ENCODE data around the gene RGL2. TPM values are rescaled to one million over a fixed set of nuclear protein-coding genes. Genes with fewer than 3 reads are reported as not detected.

RGL2 gene
- total RNA-seq, 2 donors from 2014 or later, result 98.7 to 107 TPM

DNA sequence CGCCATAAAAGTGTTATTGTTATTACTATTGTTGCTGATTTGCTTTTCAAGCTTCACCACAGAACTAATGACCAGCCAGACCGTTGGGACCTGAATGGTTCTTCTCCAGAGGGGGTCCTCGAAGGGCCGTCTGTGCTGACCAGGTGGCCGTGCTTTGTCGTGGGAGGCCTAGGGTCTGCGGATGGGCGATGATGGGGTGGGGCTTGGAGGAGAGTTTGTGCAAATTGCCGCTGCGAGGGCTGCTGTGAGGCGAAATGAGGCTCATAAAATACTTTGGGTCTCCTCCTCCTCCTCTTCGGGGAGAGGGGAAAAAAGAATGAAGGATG, 24.8 kb upstream of the RGL2 start:
- no peak for TF ChIP-seq POLR2AphosphoS5 (IDR thresholded peaks at IDR 0.05)
- TF ChIP-seq, protein P1, sequence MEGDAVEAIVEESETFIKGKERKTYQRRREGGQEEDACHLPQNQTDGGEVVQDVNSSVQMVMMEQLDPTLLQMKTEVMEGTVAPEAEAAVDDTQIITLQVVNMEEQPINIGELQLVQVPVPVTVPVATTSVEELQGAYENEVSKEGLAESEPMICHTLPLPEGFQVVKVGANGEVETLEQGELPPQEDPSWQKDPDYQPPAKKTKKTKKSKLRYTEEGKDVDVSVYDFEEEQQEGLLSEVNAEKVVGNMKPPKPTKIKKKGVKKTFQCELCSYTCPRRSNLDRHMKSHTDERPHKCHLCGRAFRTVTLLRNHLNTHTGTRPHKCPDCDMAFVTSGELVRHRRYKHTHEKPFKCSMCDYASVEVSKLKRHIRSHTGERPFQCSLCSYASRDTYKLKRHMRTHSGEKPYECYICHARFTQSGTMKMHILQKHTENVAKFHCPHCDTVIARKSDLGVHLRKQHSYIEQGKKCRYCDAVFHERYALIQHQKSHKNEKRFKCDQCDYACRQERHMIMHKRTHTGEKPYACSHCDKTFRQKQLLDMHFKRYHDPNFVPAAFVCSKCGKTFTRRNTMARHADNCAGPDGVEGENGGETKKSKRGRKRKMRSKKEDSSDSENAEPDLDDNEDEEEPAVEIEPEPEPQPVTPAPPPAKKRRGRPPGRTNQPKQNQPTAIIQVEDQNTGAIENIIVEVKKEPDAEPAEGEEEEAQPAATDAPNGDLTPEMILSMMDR (IDR thresholded peaks at IDR 0.05), result no peak
- TF ChIP-seq POLR2A (IDR thresholded peaks at IDR 0.05), result no peak
- H3K9me3 ChIP-seq, result no peaks in the 10 kb centered on the region
- peaks cover 14% of the 10 kb centered on the region for H3K4me1 ChIP-seq (replicated peaks)
- H3K4me3 ChIP-seq, result peak overlapping the region; percentile 52 to 67
- H3K27me3 ChIP-seq (replicated peaks; ENCODE audit: insufficient read depth), result no peaks in the 10 kb centered on the region
- no peak for DNase-seq (ENCODE audit: low spot score)
- H3K27ac ChIP-seq, result peak overlapping the region; percentile 81 to 87
- H3K36me3 ChIP-seq, result peaks cover 3 to 5% of the 10 kb centered on the region in 2 donors
- under 1% methylated on average over 12 of the region's 12 CpGs for WGBS
- intact Hi-C loops (cut with DNase I), result no loop called here

DNA sequence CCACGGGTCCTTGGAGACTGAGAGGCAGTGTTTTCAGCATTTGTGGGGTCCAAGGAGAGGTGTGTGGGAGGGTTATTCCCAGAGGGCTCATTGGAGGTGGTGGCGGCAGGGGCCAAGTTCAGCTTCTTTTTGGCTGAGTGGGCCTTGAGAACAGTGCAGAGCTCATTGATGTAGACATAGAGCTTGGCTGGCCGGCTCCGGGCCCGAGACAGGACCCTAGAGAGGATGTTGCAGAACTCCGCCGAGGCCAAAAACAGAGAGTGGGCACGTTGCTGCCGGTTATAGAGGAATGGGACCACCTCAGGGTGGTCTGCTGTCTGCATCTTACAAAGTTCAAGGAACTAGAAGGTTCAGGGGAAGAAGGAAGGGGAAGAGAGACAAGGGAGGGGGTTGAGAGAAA, 22.5 kb upstream of the RGL2 start:
- H3K36me3 ChIP-seq, result peaks cover 3 to 5% of the 10 kb centered on the region in 2 donors
- H3K27me3 ChIP-seq (replicated peaks; ENCODE audit: insufficient read depth), result no peaks in the 10 kb centered on the region
- H3K4me1 ChIP-seq (replicated peaks), result peaks cover 18% of the 10 kb centered on the region
- intact Hi-C loops (cut with DNase I), result no loop called here
- WGBS, result 79% methylated on average over 9 of the region's 9 CpGs
- H3K27ac ChIP-seq, result peak overlapping the region in 1 of 2 donors; percentile 81
- TF ChIP-seq POLR2A (IDR thresholded peaks at IDR 0.05) (no peak), POLR2AphosphoS5 (IDR thresholded peaks at IDR 0.05) (no peak)
- TF ChIP-seq, protein P1 (IDR thresholded peaks at IDR 0.05), result no peak
- DNase-seq (ENCODE audit: low spot score), result no peak
- H3K4me3 ChIP-seq, result no peak overlapping the region
- no peaks in the 10 kb centered on the region for H3K9me3 ChIP-seq

DNA sequence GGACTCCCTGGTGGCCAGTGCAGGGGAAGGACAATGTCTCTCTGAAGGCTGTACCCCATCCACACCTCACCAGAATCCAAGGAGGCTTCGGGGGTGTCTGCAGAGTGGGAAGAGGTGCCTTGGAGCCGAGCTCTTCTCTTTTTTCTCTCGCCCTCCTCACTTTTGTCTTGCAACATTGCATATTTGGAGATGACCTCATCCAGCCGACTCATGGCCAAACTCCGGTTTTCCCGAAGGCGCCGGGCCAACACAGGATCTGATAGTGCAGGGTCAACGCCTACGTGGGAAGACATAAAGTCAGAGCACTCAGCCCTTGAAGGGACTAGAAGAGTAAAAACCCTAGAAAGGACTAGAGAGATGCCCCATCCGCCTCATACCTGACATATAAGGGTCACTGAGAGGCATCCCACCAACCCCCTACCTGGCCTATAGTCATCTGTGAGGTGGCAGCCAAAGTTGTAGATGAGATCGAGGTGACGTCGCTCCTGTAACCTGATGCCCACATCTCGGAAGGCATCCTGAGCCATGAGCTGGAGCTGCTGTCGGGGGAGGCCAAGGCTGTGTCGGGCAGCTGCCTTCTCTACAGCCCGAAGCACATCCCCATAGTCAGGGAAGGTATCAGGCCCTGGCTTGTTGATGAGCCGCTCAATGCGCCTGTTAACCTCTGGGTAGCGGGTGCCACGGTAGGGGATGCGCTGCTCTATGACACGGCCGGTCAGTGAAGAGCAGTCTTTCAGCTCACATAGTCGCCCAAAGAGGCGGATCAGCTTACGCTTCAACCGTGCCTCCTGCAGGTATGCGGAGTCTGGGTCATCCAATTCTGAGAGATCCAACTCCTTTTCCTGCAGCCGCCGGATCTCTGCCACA, 21.8 kb upstream of the RGL2 start:
- DNase-seq (ENCODE audit: low spot score), result no peak
- Histone ChIP-seq H3K36me3 (peaks cover 3 to 5% of the 10 kb centered on the region in 2 donors), H3K9me3 (no peaks in the 10 kb centered on the region), H3K4me3 (no peak overlapping the region), H3K27ac (no peak overlapping the region), H3K27me3 (replicated peaks; ENCODE audit: insufficient read depth) (no peaks in the 10 kb centered on the region), H3K4me1 (replicated peaks) (peaks cover 18% of the 10 kb centered on the region)
- WGBS, result 66% methylated on average over 32 of the region's 32 CpGs
- TF ChIP-seq, protein P1 (IDR thresholded peaks at IDR 0.05), result no peak
- TF ChIP-seq POLR2A (IDR thresholded peaks at IDR 0.05) (no peak), POLR2AphosphoS5 (IDR thresholded peaks at IDR 0.05) (no peak)
- intact Hi-C loops (cut with DNase I), result no loop called here

DNA sequence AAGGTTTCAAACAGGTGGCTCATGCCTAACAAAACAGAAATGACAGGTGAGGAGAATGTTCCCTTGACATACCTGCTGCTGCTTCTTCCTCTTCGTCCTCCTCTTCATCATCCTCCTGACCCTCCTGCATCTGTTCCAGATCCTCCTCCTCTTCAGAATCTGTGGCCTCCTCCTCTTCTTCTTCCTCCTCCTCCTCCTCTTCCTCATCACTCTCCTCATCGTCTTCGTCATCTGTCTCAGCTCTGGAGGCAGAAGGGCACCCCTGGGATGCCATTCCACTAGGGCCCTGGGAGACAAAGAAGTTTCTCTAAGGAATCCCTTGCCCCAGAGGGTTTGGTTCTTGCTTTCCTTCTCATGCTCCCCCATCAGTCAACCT, 21.2 kb upstream of the RGL2 start:
- peaks cover 18% of the 10 kb centered on the region for H3K4me1 ChIP-seq (replicated peaks)
- WGBS, result 94% methylated on average over 3 of the region's 3 CpGs
- no peak overlapping the region for H3K4me3 ChIP-seq

More for the DNA sequence above, 21.2 kb upstream of the RGL2 start:
- Histone ChIP-seq H3K36me3 (peaks cover 3 to 5% of the 10 kb centered on the region in 2 donors), H3K9me3 (no peaks in the 10 kb centered on the region), H3K27ac (no peak overlapping the region), H3K27me3 (replicated peaks; ENCODE audit: insufficient read depth) (no peaks in the 10 kb centered on the region)
- TF ChIP-seq, protein P1 (IDR thresholded peaks at IDR 0.05), result no peak
- TF ChIP-seq POLR2AphosphoS5 (IDR thresholded peaks at IDR 0.05) (no peak), POLR2A (IDR thresholded peaks at IDR 0.05) (no peak)
- DNase-seq (ENCODE audit: low spot score), result no peak
- intact Hi-C loops (cut with DNase I), result loop anchor here (5.0 kb wide), 1 partner anchor 92 kb away; the partner anchor contains the start of gene PHF1
